Liver (tissue), 9 donors: ENCODE data around the gene LASP1. TPM values are rescaled to one million over a fixed set of nuclear protein-coding genes. Genes with fewer than 3 reads are reported as not detected.

Experiments used
- DNase-seq: peaks from one replicate; pipeline ENCODE4 v3.0.0-alpha.2; 2017; ENCODE audit warnings: low spot score
- H3K27ac ChIP-seq, 2 donors: one replicate each; pipeline ENCODE4 v1.7.0; 2013; ENCODE audit warnings: inconsistent platforms in 2 of 2, low read length in 2 of 2, control low read depth in 1 of 2, low read depth in 1 of 2, mild to moderate bottlenecking in 1 of 2
- H3K27me3 ChIP-seq, 4 donors: one replicate each; pipeline versions ENCODE4 v1.6.1 to v1.7.0; 2013; ENCODE audit warnings: low read length in 3 of 4, inconsistent platforms in 1 of 4, mild to moderate bottlenecking in 1 of 4, moderate library complexity in 1 of 4; ENCODE audit not compliant: control insufficient read depth in 4 of 4, insufficient read depth in 4 of 4
- H3K36me3 ChIP-seq, 4 donors: one replicate each; pipeline versions ENCODE4 v1.6.1 to v1.7.0; 2013; ENCODE audit warnings: low read length in 3 of 4, mild to moderate bottlenecking in 3 of 4, low read depth in 1 of 4, moderate library complexity in 1 of 4; ENCODE audit not compliant: control insufficient read depth in 4 of 4, insufficient read depth in 3 of 4
- H3K4me1 ChIP-seq, 4 donors: one replicate each; pipeline versions ENCODE4 v1.6.1 to v1.7.0; 2013; ENCODE audit warnings: low read length in 3 of 4, mild to moderate bottlenecking in 3 of 4, moderate library complexity in 1 of 4; ENCODE audit not compliant: control insufficient read depth in 4 of 4, insufficient read depth in 4 of 4
- H3K4me3 ChIP-seq, 3 donors: one replicate each; pipeline versions ENCODE4 v1.6.1 to v1.7.0; 2013; ENCODE audit warnings: low read length in 3 of 3, control low read depth in 1 of 3, low read depth in 1 of 3, mild to moderate bottlenecking in 1 of 3
- H3K9ac ChIP-seq, 2 donors: one replicate each; pipeline ENCODE4 v1.7.0; 2013; ENCODE audit warnings: low read length in 2 of 2, mild to moderate bottlenecking in 2 of 2, moderate library complexity in 2 of 2, control low read depth in 1 of 2, low read depth in 1 of 2
- H3K9me3 ChIP-seq, 4 donors: one replicate each; pipeline versions ENCODE4 v1.6.1 to v1.7.0; 2013; ENCODE audit warnings: low read length in 3 of 4; ENCODE audit not compliant: control insufficient read depth in 4 of 4
- ATF3 ChIP-seq: IDR thresholded peaks from 2 replicates; pipeline ENCODE4 v1.6.1; 2016; ENCODE audit warnings: antibody characterized with exemption
- CTCF ChIP-seq: fragments of 150-350 bp; IDR thresholded peaks from 2 replicates; pipeline ENCODE4 v1.5.1; 2017; ENCODE audit warnings: improper control_type of control experiment, low read depth, low read length; ENCODE audit not compliant: missing input control
- EGR1 ChIP-seq, 2 donors: IDR thresholded peaks; 2 replicates each; pipeline ENCODE4 v1.6.1; 2016 to 2018; ENCODE audit warnings: antibody characterized with exemption in 2 of 2, low read depth in 2 of 2
- FOXA1 ChIP-seq: IDR thresholded peaks from 2 replicates; pipeline ENCODE4 v1.6.1; 2016; ENCODE audit warnings: antibody characterized with exemption
- FOXA2 ChIP-seq: IDR thresholded peaks from 2 replicates; pipeline ENCODE4 v1.6.1; 2016; ENCODE audit warnings: antibody characterized with exemption
- GABPA ChIP-seq, 2 donors: IDR thresholded peaks in 1 of 2; conservative IDR thresholded peaks in 1 of 2; 2 replicates each; pipeline ENCODE4 v1.6.1; 2016; ENCODE audit warnings: antibody characterized with exemption in 2 of 2, mild to moderate bottlenecking in 1 of 2, moderate library complexity in 1 of 2
- HNF4A ChIP-seq, 2 donors: conservative IDR thresholded peaks; 2 replicates each; pipeline ENCODE4 v1.6.1; 2016; ENCODE audit warnings: antibody characterized with exemption in 2 of 2, mild to moderate bottlenecking in 2 of 2
- JUND ChIP-seq, 2 donors: IDR thresholded peaks; 2 replicates each; pipeline ENCODE4 v1.6.1; 2016; ENCODE audit warnings: antibody characterized with exemption in 2 of 2
- NR2F2 ChIP-seq: IDR thresholded peaks from 2 replicates; pipeline ENCODE4 v1.6.1; 2016; ENCODE audit warnings: antibody characterized with exemption
- RAD21 ChIP-seq, 2 donors: IDR thresholded peaks; 2 replicates each; pipeline ENCODE4 v1.6.1; 2016; ENCODE audit warnings: antibody characterized with exemption in 2 of 2, mild to moderate bottlenecking in 2 of 2
- REST ChIP-seq: IDR thresholded peaks from 2 replicates; pipeline ENCODE4 v1.6.1; 2016; ENCODE audit warnings: antibody characterized with exemption, mild to moderate bottlenecking
- RXRA ChIP-seq, 2 donors: IDR thresholded peaks; 2 replicates each; pipeline ENCODE4 v1.6.1; 2017 to 2018; ENCODE audit warnings: antibody characterized with exemption in 2 of 2, mild to moderate bottlenecking in 1 of 2
- TAF1 ChIP-seq: conservative IDR thresholded peaks from 2 replicates; pipeline ENCODE4 v1.6.1; 2016; ENCODE audit warnings: antibody characterized with exemption, mild to moderate bottlenecking
- YY1 ChIP-seq: IDR thresholded peaks from 2 replicates; pipeline ENCODE4 v1.6.1; 2016; ENCODE audit warnings: antibody characterized with exemption, mild to moderate bottlenecking
- WGBS: extraction: QIAGEN DNeasy Blood & Tissue Kit; methylation state at CpG from one replicate; pipeline ENCODE4 v1.1.7; 2013; 5-methylcytosine and 5-hydroxymethylcytosine counted together
- polyA plus RNA-seq, 2 donors: library from polyadenylated mRNA; stranded (reverse) in 1 of 2; unstranded in 1 of 2; fragments of 200-250 nt in 1 of 2; fragments of >200 nt in 1 of 2; fragmentation: Nextera tagmentation in 1 of 2; extraction: Ambion mirVana in 1 of 2; gene quantifications; one replicate each; pipeline versions ENCODE4 v1.2.1 to v1.2.3, GENCODE V29; 2013 to 2015
- total RNA-seq, 2 donors: library from RNA; depleted of rRNA; stranded (reverse); fragments of >200 nt; gene quantifications; one replicate each; pipeline ENCODE4 v1.2.3, GENCODE V29; 2014
- TF ChIP-seq, protein P1 (sequence below): IDR thresholded peaks from 2 replicates; pipeline ENCODE4 v1.6.1; 2016; ENCODE audit warnings: antibody characterized with exemption
- donor health status: healthy.
- donor health status: healthy.
- donor health status: healthy.
- donor health status: healthy.
- donor health status: healthy.

LASP1 gene
- total and polyA plus RNA-seq, 4 donors, result 18.2 to 77.7 (median 68.4) TPM

DNA sequence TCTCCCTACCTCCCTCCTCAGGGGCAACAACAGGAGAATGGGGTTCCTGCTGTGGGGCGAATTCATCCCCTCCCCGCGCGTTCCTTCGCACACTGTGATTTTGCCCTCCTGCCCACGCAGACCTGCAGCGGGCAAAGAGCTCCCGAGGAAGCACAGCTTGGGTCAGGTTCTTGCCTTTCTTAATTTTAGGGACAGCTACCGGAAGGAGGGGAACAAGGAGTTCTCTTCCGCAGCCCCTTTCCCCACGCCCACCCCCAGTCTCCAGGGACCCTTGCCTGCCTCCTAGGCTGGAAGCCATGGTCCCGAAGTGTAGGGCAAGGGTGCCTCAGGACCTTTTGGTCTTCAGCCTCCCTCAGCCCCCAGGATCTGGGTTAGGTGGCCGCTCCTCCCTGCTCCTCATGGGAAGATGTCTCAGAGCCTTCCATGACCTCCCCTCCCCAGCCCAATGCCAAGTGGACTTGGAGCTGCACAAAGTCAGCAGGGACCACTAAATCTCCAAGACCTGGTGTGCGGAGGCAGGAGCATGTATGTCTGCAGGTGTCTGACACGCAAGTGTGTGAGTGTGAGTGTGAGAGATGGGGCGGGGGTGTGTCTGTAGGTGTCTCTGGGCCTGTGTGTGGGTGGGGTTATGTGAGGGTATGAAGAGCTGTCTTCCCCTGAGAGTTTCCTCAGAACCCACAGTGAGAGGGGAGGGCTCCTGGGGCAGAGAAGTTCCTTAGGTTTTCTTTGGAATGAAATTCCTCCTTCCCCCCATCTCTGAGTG, 49.6 kb downstream of the LASP1 start:
- no peak overlapping the region for H3K27ac ChIP-seq
- H3K36me3 ChIP-seq, result peaks cover 10 to 40% (median 25%) of the 10 kb centered on the region in 4 donors
- H3K27me3 ChIP-seq, result no peaks in the 10 kb centered on the region
- DNase-seq, result no peak
- peaks cover 6 to 20% (median 8%) of the 10 kb centered on the region in 4 donors for H3K4me1 ChIP-seq
- no peak overlapping the region for H3K4me3 ChIP-seq
- H3K9me3 ChIP-seq, result no peaks in the 10 kb centered on the region
- TF ChIP-seq JUND (IDR thresholded peaks at IDR 0.05) (no peak), FOXA1 (no peak), REST (no peak), RXRA (IDR thresholded peaks at IDR 0.05) (no peak), NR2F2 (no peak)
- TF ChIP-seq, protein P1, sequence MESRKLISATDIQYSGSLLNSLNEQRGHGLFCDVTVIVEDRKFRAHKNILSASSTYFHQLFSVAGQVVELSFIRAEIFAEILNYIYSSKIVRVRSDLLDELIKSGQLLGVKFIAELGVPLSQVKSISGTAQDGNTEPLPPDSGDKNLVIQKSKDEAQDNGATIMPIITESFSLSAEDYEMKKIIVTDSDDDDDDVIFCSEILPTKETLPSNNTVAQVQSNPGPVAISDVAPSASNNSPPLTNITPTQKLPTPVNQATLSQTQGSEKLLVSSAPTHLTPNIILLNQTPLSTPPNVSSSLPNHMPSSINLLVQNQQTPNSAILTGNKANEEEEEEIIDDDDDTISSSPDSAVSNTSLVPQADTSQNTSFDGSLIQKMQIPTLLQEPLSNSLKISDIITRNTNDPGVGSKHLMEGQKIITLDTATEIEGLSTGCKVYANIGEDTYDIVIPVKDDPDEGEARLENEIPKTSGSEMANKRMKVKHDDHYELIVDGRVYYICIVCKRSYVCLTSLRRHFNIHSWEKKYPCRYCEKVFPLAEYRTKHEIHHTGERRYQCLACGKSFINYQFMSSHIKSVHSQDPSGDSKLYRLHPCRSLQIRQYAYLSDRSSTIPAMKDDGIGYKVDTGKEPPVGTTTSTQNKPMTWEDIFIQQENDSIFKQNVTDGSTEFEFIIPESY, result no peak
- 97% methylated on average over 16 of the region's 16 CpGs for WGBS
- no peak overlapping the region for H3K9ac ChIP-seq

DNA sequence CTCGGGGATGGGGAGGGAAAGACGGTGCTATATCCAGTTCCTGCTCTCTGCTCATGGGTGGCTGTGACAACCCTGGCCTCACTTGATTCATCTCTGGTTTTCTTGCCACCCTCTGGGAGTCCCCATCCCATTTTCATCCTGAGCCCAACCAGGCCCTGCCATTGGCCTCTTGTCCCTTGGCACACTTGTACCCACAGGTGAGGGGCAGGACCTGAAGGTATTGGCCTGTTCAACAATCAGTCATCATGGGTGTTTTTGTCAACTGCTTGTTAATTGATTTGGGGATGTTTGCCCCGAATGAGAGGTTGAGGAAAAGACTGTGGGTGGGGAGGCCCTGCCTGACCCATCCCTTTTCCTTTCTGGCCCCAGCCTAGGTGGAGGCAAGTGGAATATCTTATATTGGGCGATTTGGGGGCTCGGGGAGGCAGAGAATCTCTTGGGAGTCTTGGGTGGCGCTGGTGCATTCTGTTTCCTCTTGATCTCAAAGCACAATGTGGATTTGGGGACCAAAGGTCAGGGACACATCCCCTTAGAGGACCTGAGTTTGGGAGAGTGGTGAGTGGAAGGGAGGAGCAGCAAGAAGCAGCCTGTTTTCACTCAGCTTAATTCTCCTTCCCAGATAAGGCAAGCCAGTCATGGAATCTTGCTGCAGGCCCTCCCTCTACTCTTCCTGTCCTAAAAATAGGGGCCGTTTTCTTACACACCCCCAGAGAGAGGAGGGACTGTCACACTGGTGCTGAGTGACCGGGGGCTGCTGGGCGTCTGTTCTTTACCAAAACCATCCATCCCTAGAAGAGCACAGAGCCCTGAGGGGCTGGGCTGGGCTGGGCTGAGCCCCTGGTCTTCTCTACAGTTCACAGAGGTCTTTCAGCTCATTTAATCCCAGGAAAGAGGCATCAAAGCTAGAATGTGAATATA, 50.8 kb downstream of the LASP1 start:
- no peak for DNase-seq
- 82% methylated on average over 9 of the region's 9 CpGs for WGBS
- Histone ChIP-seq H3K4me1 (peaks cover 0 to 9% (median 2%) of the 10 kb centered on the region in 4 donors), H3K9ac (no peak overlapping the region), H3K27me3 (no peaks in the 10 kb centered on the region), H3K27ac (no peak overlapping the region), H3K36me3 (peaks cover 8 to 29% (median 20%) of the 10 kb centered on the region in 4 donors), H3K9me3 (no peaks in the 10 kb centered on the region), H3K4me3 (no peak overlapping the region)
- TF ChIP-seq RAD21 (IDR thresholded peaks at IDR 0.05), result no peak
- no peak for TF ChIP-seq ATF3
- TF ChIP-seq YY1, result no peak
- TF ChIP-seq GABPA (IDR thresholded peaks at IDR 0.05 in 1 of 2, conservative IDR thresholded peaks at IDR 0.05 in 1 of 2), result no peak
- no peak for TF ChIP-seq EGR1 (IDR thresholded peaks at IDR 0.05; ENCODE audit: low read depth in 2 of 2)
- no peak for TF ChIP-seq NR2F2
- no peak for TF ChIP-seq TAF1
- no peak for TF ChIP-seq RXRA (IDR thresholded peaks at IDR 0.05)
- no peak for TF ChIP-seq FOXA2
- no peak for TF ChIP-seq HNF4A (conservative IDR thresholded peaks at IDR 0.05)
- TF ChIP-seq CTCF, result no peak
